HL-60/S4 (cell line): ENCODE data around the gene SPTLC3.

Experiments
- in situ Hi-C: fragments of 300-500 bp; cut with MboI; formaldehyde crosslinking; loops from 2 replicates; pipeline ENCODE4 v1.14.3; 2022; ENCODE audit warnings: low sequenced_read_pairs

Gene SPTLC3

DNA sequence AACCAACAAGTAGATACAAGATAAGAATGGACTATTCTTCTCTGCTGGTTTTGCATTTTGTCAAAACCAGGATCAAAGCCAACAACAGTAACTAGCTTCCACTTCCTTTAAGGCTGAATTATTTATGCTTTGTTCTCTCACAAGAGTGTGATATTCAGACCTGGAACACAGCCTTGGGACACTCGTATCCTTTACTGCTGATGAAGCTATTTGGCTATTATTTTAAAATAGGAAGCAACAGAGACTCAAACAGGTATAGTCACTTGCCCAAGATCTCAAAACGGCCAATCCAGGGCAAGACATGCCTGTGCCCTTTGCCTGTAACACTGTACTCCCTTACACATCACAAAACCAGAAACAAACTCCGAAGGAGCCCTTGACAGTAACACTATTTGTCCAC lies 19.9 kb downstream of the SPTLC3 start:
- in situ Hi-C loops = no loop called here

- in situ Hi-C loops = no loop called here
Measured at GRCh38 chr20:13029687-13030375, 21.1 kb downstream of the SPTLC3 start.

GRCh38 chr20:13031751-13032150 lies 23.0 kb downstream of the SPTLC3 start:
- in situ Hi-C loops = no loop called here

DNA sequence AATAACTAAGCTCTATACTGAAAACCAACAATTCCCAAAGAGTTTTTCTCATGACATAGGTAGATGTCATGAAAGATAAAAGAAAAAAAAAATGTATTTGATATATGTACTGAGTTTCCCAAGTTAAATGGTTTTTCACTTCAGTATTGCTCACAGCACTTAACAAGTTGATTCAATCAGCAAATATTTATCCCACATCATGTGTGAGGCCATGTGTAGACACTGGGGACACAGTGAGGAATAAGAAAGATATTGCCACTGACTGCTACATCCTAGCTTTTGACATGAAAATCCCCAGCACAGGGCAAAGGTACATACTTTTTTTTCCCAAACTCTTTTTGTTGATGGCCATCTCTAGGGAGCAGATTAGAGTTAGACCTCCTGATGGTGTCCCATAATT lies 25.3 kb downstream of the SPTLC3 start:
- in situ Hi-C loops = no loop called here

DNA sequence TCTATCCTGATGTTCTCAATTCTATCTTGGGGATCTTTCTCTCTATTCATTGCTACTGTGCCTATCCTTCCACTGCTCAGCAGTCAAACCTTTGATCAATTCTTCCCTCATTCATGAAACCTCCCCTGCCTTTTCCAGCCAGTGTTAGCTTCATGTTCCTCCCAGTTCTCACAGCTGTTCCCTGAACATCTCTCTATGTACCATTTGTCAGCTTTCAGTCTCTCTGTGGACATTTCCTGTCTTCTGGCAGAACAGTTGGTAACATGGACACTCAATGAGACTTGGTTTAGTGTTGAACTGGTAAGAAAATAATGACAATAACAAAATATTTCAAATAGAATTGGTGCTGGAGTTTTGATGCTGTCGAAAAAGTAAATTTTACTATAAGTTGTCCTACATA lies 26.2 kb downstream of the SPTLC3 start:
- in situ Hi-C loops = no loop called here

- in situ Hi-C loops = no loop called here
Measured at GRCh38 chr20:13035399-13036152, 26.8 kb downstream of the SPTLC3 start.

DNA sequence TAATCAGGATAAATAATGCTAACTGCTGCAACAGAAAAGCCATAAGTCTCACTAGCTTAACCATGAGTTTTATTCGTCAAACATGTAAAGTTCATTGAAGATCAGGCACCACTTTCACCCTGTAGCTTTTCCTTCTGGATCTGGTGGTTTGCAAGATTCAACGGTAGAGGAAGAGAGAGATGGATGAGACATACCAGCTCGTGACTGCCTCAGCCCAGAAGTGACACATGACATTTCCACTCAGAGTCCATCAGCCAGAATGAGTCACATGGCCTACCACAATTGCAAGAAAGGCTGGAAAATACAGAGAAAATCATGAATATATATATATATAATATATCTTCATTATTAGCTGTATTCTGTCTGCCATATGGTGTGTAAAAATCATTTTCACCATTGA lies 29.0 kb downstream of the SPTLC3 start:
- in situ Hi-C loops = no loop called here

DNA sequence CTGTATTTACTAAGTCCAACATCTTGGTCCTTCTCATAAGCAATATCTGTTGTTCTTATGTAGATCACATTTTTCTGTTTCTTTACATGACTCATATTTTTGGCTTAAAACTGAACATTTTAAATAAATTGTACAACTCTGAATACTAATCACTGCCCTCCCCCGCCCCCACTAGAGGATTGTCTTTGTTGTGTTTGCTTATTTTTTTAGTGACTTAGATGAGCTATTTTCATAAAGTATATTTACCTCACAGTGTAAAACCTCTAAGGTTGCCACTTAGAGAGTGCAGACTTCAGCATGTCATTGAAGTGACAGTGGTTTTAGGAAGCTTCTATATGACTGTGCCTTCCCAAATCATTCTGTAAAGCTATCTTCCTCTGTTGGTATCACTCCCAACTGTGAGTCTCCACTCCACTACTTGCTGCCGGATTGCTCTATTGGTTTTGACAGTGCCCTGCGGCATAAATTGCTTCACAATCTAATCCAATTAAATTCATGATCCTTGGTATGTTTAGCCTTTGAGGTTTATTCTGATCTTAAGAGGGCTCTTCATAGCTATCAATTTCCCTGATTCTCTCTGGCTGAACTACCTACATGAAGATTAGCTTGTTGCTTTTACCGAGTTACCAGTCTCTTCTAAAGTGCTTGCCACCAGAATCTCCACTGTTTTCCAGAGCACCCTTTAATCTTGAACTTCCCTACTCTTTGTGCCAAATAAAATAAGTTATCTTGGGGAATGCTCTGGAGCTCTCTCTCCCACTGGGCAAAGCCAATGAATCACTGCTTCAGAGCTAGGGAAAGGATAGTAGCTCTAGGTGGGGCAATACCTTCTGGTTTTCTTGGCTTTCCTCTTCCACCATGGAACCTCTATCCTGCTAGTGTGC lies 33.0 kb downstream of the SPTLC3 start:
- in situ Hi-C loops = no loop called here

- in situ Hi-C loops = no loop called here
Measured at GRCh38 chr20:13042458-13042794, 33.7 kb downstream of the SPTLC3 start.

GRCh38 chr20:13046409-13046808 lies 37.6 kb downstream of the SPTLC3 start:
- in situ Hi-C loops = no loop called here

GRCh38 chr20:13054011-13054410 lies 45.2 kb downstream of the SPTLC3 start:
- in situ Hi-C loops = no loop called here

GRCh38 chr20:13058666-13059389 lies 50.1 kb downstream of the SPTLC3 start:
- in situ Hi-C loops = no loop called here

DNA sequence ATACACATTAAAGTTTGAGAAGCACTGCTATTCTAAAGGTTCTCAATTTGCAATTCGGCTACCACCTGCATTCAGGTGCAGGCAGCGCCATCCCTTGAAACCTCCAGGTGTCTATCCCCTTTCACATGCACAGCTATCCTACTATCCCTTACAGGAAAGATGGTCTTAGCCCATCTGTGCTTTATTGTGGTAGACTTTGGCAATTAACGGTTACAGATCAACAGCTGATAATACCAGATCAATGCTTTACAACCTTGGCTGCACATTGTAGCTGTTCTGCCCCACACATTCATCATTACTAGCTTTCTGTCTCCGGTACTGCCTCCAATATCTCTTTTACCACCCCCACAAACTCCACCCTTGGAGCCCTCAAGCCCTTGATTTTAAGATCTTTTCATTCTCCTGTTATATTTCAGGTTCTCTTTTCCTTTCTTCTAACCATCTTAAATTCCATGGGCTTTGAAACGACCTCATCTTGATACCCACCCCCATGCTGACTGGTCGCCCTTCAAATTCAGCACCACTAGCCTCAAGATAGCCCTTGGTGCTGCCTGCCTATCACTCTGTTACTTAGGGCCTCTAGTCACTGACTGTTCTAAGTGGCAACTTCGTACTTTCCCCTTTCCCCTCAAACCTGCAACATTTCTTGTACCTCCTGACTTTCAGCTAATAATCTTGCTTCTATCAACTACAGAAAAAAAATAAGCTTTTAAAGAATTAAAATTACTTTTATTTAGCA lies 50.8 kb downstream of the SPTLC3 start:
- in situ Hi-C loops = no loop called here

DNA sequence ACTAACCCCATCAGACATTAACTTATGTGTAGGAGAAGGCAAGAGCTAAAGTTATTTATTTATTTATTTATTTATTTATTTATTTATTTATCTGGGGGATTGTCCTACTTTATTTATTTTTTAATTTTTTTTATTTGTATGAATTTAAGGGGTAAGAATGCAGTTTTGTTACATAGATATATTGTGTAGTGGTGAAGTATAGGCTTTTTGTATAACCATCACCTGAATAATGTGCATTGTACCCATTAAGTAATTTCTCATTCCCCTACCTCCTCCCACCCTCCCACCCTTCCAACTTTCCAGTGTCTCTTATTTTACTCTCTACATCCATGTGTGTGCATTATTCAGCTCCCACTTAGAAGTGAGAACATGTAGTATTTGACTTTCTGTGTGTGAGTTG lies 51.6 kb downstream of the SPTLC3 start:
- in situ Hi-C loops = no loop called here

DNA sequence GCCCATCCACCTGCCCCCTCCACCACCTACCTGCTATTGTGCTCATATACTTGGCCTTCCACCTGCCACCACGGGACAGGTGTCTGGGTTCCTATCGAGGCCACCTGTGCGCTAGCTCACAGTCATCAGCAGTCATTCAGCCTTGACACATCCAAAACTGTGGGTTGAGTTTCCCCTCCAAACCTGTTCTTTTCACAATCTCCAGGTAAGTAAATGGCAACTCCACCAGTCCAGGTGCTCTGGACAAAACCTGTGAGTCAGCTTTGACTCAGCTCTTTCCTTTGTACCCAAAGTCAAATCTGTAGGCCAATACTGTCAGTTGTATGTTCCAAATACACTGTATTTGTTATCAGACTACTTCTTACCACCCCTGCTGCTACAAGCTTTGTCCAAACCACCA lies 52.6 kb downstream of the SPTLC3 start:
- in situ Hi-C loops = no loop called here

- in situ Hi-C loops = no loop called here
Measured at GRCh38 chr20:13062789-13063188, 54.0 kb downstream of the SPTLC3 start.

DNA sequence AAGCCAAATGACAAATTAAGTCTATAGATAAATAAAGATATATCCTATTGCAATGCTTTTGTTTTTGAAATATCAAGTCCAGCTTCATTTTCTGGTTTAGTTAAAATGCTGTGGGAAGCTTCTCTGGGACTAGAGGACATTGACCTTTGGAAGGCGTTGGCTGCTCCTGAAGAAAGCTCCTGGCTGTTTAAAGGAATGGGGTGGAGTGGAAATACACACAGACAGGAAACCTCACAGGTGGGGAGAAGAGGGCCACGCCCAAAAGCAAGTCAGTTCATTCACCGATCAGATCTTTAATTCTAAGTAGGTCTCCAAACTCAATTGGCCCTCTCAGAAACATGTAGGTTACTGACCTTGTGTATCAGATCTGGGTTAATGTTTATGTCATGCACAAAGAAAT lies 59.6 kb downstream of the SPTLC3 start:
- in situ Hi-C loops = no loop called here

DNA sequence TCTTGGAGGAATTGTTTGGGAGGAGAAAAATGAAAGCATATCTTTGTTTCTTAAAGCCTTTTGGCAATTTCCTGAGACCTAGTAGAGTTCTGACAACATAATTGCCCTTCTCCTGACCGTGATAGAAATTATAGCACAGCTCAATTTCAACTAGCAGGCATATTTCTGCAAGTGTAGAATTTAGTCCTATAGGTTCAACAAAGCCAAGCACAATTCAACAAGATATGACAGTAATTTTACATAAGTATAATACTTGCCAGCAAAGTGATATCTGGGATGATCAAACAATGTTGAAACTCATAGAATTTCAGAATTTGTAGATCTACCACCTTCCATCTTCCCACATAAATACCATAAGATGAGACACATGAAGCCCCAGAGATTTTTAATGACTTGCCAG lies 73.1 kb downstream of the SPTLC3 start:
- in situ Hi-C loops = no loop called here

GRCh38 chr20:13082378-13082777 lies 73.6 kb downstream of the SPTLC3 start:
- in situ Hi-C loops = no loop called here

DNA sequence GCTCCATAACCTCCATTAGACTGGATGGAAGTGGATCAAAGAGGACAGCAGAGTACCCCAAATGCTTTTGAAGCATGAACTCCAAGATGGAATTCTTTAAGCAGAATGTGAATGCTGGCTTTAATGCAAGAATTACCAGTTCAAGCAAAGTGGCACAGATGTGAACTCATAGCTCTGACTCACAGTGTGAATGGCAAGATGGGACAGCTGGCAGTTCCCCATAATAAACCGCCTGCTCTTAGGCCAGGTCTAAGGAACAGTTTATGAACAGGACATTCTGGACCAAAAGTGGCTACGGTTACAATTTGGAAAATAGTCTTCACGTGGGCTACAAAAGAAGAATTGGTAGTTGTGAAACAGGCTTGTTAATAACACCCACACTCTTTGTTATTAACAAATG lies 76.5 kb downstream of the SPTLC3 start:
- in situ Hi-C loops = no loop called here
